Breast epithelium (tissue), 4 donors: ENCODE measurements around the gene APOO. TPM values are rescaled to one million over a fixed set of nuclear protein-coding genes. Genes with fewer than 3 reads are reported as not detected.
A peak's percentile ranks its signal among the peaks of the same experiment; 100 is the strongest.

ENCODE experiments used
- DNase-seq, 2 donors: peaks; one replicate each; pipeline ENCODE4 v3.0.0-alpha.2; 2019; ENCODE audit warnings: low spot score in 2 of 2
- H3K27ac ChIP-seq, 2 donors: fragments of 200-600 bp; sonication (generic) in 1 of 2; one replicate each; pipeline ENCODE4 v1.5.1; 2016 to 2019; ENCODE audit warnings: mild to moderate bottlenecking in 1 of 2
- H3K27me3 ChIP-seq, 2 donors: fragments of 200-600 bp; sonication (generic) in 1 of 2; one replicate each; pipeline versions ENCODE4 v1.5.1 to v1.6.0; 2017 to 2019; ENCODE audit warnings: control low read depth in 1 of 2, mild to moderate bottlenecking in 1 of 2
- H3K36me3 ChIP-seq: fragments of 200-600 bp; one replicate; pipeline ENCODE4 v1.5.1; 2019
- H3K4me1 ChIP-seq, 2 donors: fragments of 200-600 bp; sonication (generic); one replicate each; pipeline ENCODE4 v1.5.1; 2016 to 2019; ENCODE audit warnings: control low read depth in 1 of 2
- H3K4me3 ChIP-seq, 3 donors: fragments of 200-600 bp; sonication (generic); 1 replicate in 2 of 3; 2 replicates in 1 of 3; pipeline ENCODE4 v1.5.1; 2016 to 2019; ENCODE audit warnings: mild to moderate bottlenecking in 3 of 3, moderate library complexity in 2 of 3
- H3K9me3 ChIP-seq, 2 donors: fragments of 200-600 bp; sonication (generic) in 1 of 2; one replicate each; pipeline ENCODE4 v1.5.1; 2016 to 2019; ENCODE audit warnings: control low read depth in 1 of 2
- CTCF ChIP-seq, 3 donors: fragments of 450-650 bp; IDR thresholded peaks; one replicate each; pipeline ENCODE4 v1.5.1; 2016 to 2017; ENCODE audit warnings: antibody characterized with exemption in 3 of 3, mild to moderate bottlenecking in 3 of 3, moderate library complexity in 3 of 3
- POLR2A ChIP-seq: fragments of 450-650 bp; IDR thresholded peaks from one replicate; pipeline ENCODE4 v1.6.1; 2016; ENCODE audit warnings: antibody characterized with exemption, mild to moderate bottlenecking, moderate library complexity
- POLR2AphosphoS5 ChIP-seq, 3 donors: sonication (generic); formaldehyde crosslinking; IDR thresholded peaks; one replicate each; pipeline ENCODE4 v1.6.1; 2017; ENCODE audit warnings: antibody characterized with exemption in 3 of 3
- intact Hi-C: fragments of 100-400 bp; cut with DNase I; formaldehyde crosslinking; loops from one replicate; pipeline ENCODE4 v1.15.1; 2023; ENCODE audit warnings: low total_unique reads
- total RNA-seq, 3 donors: library from RNA; depleted of rRNA; stranded (reverse); fragments of >200 nt; gene quantifications; one replicate each; pipeline ENCODE4 v1.1.0, GENCODE V29; 2016

Gene APOO
- total RNA-seq, 3 donors from 2014 or later, result 5.8 to 16.7 (median 16.1) TPM

GRCh38 chrX:23822397-23822796 lies 85.3 kb downstream of the APOO start:
- Histone ChIP-seq H3K4me1 (no peaks in the 10 kb centered on the region), H3K4me3 (no peak overlapping the region), H3K27ac (peak overlapping the region; percentile 19 to 45), H3K36me3 (no peaks in the 10 kb centered on the region), H3K9me3 (no peaks in the 10 kb centered on the region), H3K27me3 (peaks cover 0 to 12% of the 10 kb centered on the region in 2 donors)
- no peak for DNase-seq
- TF ChIP-seq CTCF (IDR thresholded peaks at IDR 0.05) (no peak), POLR2AphosphoS5 (IDR thresholded peaks at IDR 0.05) (no peak), POLR2A (no peak)
- intact Hi-C loops, result no loop called here

GRCh38 chrX:23821847-23822246 lies 85.9 kb downstream of the APOO start:
- no peak for TF ChIP-seq POLR2A
- no peak for TF ChIP-seq CTCF (IDR thresholded peaks at IDR 0.05)
- TF ChIP-seq POLR2AphosphoS5 (IDR thresholded peaks at IDR 0.05), result no peak
- H3K4me3 ChIP-seq, result no peak overlapping the region
- H3K9me3 ChIP-seq, result no peaks in the 10 kb centered on the region
- H3K27ac ChIP-seq, result peak overlapping the region; percentile 19 to 45
- no peaks in the 10 kb centered on the region for H3K4me1 ChIP-seq
- peaks cover 0 to 12% of the 10 kb centered on the region in 2 donors for H3K27me3 ChIP-seq
- intact Hi-C loops, result no loop called here
- no peaks in the 10 kb centered on the region for H3K36me3 ChIP-seq
- no peak for DNase-seq

GRCh38 chrX:23820235-23820782 lies 87.4 kb downstream of the APOO start:
- TF ChIP-seq POLR2AphosphoS5 (IDR thresholded peaks at IDR 0.05) (no peak), CTCF (IDR thresholded peaks at IDR 0.05) (no peak), POLR2A (no peak)
- Histone ChIP-seq H3K27ac (no peak overlapping the region), H3K9me3 (no peaks in the 10 kb centered on the region), H3K4me3 (no peak overlapping the region), H3K27me3 (peaks cover 0 to 12% of the 10 kb centered on the region in 2 donors), H3K36me3 (no peaks in the 10 kb centered on the region), H3K4me1 (no peaks in the 10 kb centered on the region)
- intact Hi-C loops, result no loop called here
- no peak for DNase-seq

GRCh38 chrX:23819385-23820234 lies 88.1 kb downstream of the APOO start:
- H3K4me1 ChIP-seq, result no peaks in the 10 kb centered on the region
- intact Hi-C loops, result no loop called here
- no peak for TF ChIP-seq CTCF (IDR thresholded peaks at IDR 0.05)
- no peak for TF ChIP-seq POLR2AphosphoS5 (IDR thresholded peaks at IDR 0.05)
- no peak for TF ChIP-seq POLR2A
- H3K27ac ChIP-seq, result no peak overlapping the region
- H3K36me3 ChIP-seq, result no peaks in the 10 kb centered on the region
- peaks cover 0 to 12% of the 10 kb centered on the region in 2 donors for H3K27me3 ChIP-seq
- H3K4me3 ChIP-seq, result no peak overlapping the region
- no peak for DNase-seq
- H3K9me3 ChIP-seq, result no peaks in the 10 kb centered on the region

- no peak overlapping the region for H3K4me3 ChIP-seq
- no peaks in the 10 kb centered on the region for H3K4me1 ChIP-seq
- no peaks in the 10 kb centered on the region for H3K36me3 ChIP-seq
- DNase-seq, result no peak
- peaks cover 0 to 11% of the 10 kb centered on the region in 2 donors for H3K27me3 ChIP-seq
- intact Hi-C loops, result no loop called here
- TF ChIP-seq POLR2A, result no peak
- TF ChIP-seq CTCF (IDR thresholded peaks at IDR 0.05), result no peak
- no peak for TF ChIP-seq POLR2AphosphoS5 (IDR thresholded peaks at IDR 0.05)
- H3K27ac ChIP-seq, result no peak overlapping the region
- peaks cover 0 to 8% of the 10 kb centered on the region in 2 donors for H3K9me3 ChIP-seq
Measured at GRCh38 chrX:23817979-23818336, 89.8 kb downstream of the APOO start.
